CD4-positive, alpha-beta T cell treated with Interleukin-1 beta for 1 hour (primary cell): ENCODE data around the gene MCUB.

Experiments
- DNase-seq, 2 donors: peaks; one replicate each; pipeline ENCODE4 v3.0.0-alpha.2; 2020 to 2022

The MCUB gene

DNA sequence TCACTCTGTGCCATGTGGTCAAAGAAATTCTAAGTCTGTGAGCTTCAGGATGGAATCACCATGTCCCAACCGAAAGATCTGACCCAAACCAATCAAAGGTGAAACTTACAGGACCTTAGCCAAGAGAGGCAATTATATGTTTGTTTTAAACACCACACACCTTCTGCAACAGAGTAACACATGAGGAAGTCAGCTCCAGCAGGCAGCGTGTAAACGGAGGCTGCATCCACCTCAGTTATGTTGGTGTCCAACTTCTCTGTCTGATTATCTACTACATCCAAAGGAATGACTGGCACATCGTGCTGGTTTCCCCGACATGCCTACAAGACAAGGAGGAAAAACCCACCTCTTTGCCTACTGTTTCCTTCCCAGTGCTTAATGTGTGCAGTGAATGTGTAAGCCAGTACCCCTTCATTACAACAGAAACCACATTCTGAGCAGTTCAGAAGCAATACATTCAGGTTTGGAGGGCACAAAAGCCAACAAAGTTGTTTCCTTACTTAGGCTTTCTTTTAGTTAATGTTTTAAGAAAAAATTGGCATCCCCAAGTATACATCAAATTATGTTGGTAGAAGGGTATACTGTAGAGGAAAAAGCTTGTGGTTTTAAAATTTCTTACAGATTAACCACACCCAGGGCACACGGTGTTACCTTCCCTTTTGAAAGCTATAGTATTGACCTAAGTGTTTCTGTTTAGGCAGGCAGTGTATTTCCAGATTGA, 130.8 kb downstream of the MCUB start:
- peak in 1 of 2 donors; percentile 29 for DNase-seq

GRCh38 chr4:109691411-109691920, 131.4 kb downstream of the MCUB start:
- no peak for DNase-seq

- DNase-seq: no peak
Observed at GRCh38 chr4:109698656-109699055, 138.6 kb downstream of the MCUB start.

GRCh38 chr4:109699553-109700225, 139.6 kb downstream of the MCUB start:
- DNase-seq: no peak

GRCh38 chr4:109701566-109702410, 141.7 kb downstream of the MCUB start:
- DNase-seq: no peak

GRCh38 chr4:109702950-109703663, 143.1 kb downstream of the MCUB start, which contains the start of gene CASP6:
TSS of gene CASP6 (minus strand) at chr4:109703445. CDS start at chr4:109703395, 50 bp downstream.
- DNase-seq: peak; percentile 74 to 77

DNA sequence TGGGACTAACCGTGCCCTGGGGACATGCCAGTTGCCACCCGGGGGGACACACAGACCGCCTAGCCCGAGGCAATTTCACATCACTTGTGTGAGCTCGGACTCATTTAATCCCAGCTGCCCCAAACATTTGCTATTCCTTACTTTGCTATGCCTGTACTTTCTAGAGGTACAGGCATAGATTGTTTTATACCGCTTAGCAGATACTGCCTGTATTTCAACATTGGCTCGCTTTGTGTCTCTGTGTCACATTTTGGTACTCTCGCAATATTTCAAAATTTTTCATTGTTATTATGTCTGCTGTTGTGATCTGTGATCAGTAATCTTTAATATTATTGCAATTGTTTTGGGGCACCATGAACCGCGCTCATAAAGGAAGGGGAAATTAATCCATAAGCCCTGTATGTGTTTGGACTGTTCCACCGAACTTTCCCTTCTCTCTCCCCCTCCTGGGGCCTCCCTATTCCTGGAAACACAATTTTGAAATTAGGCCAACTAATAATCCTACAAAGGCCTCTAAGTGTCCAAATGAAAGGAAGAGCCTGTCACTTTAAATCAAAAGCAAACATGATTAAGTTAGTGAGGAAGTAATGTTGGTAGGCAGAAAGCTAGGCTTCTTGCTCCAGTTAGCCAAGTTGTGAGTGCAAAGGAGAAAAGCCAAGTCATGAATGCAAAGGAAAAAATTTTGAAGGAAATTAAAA, 143.8 kb downstream of the MCUB start:
- DNase-seq: no peak

DNA sequence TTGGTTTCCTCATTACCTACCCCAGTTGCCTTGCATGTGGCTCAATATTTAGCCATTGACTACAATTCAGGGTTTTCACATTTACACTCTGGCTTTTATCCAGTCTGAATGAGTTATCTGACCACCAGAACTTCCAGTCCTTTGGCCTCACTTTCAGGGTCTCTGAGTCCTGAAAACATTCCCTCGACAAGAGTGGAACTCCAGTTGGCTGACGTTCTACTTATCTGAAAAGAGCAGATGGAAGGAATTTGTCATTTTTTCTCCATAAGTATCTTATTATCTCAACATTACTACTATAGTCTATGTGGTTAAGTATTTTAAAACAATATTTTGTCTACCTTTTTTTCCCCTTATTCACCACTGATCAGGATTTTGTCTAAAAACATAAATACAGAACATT, 148.4 kb downstream of the MCUB start:
- no peak for DNase-seq

DNA sequence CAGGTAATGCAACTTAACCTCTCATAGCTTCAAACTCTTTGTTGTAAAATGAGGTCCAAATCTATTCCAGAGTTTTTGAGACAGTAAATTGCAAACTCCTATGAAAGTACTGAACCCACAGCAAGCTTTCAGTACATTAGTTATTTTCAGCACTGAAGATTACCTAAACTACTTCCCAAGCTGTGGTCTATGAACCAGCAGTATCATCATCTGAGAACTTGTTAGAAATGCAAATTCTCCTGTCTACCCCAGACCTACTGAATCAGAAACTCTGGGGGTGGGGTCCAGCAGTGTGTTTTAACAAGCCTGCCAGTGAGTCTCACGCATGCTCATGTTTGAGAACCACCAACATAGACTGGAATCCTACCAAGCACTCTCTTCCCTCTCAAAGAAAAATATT, 148.9 kb downstream of the MCUB start:
- no peak for DNase-seq

- no peak for DNase-seq
Observed at GRCh38 chr4:109713500-109713899, 153.5 kb downstream of the MCUB start.

GRCh38 chr4:109718759-109719158, 158.7 kb downstream of the MCUB start:
- DNase-seq: no peak

DNA sequence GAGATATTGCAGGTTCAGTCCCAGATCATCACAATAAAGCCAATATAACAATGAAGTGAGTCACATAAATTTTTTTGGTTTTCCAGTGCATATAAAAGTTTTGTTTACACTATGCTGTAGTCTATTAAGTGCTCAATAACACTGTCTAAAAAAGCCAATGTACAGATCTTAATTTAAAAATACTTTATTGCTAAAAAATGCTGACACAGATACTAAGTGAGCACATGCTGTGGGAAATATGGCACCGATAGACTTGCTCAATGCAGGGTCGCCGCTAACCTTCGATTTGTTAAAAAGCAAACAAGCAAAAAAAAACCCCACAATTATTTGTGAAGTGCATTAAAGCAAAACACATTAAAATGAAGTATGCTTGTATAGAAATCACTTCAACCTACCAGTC, 159.6 kb downstream of the MCUB start:
- DNase-seq: no peak

DNA sequence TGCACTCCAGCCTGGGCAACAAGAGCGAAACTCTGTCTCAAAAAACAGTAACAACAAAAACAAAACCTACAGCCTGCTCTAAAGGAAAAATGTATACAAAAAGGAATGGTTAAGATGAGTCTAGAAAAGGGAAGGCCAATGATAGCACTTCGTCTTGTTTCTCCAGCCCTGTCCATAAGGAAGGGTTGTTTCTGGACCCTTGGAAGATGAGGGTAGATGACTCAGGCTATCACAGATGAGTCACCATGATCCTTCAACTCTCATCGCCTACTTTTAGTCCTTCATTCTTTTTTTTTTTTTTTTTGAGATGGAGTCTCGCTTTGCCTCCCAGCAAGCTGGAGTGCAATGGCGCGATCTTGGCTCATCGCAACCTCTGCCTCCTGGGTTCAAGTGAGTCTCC, 161.0 kb downstream of the MCUB start:
- no peak for DNase-seq

DNA sequence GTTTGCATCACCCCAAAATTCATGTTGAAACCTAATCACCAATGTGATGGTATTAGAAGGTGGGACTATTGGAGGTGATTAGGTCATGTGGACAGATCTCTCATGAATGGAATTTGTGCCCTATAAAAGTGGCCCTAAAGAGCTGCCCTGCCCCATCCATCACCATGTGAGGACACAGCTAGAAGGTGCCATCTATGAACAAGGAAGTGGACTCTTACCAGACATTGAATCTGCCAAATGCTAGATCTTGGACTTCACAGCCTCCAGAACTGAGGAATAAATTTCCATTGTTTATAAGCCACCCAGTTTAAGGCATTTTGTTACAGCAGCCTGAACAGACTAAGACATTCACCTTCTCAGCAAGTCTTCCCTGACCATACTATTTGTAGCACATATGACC, 162.3 kb downstream of the MCUB start:
- no peak for DNase-seq

DNA sequence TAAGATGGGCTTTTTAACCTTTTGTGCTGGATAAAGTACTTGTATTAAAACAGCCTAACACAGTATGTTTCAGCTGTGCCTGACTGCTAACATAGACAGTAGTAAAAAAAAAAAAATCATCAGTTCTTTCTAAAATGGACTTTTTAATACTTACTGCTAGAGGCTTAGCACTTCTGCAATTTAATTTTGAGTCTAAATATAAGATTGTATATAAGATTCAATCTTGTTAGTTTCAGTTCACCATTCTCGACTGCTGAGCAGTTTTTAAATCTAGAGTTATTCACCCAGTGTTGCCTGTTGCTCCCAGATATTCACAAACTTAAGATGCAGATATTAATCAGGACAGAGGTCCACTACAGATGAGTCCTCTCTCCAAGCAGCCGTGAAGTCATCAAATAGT, 163.1 kb downstream of the MCUB start:
- no peak for DNase-seq

GRCh38 chr4:109728385-109728784, 168.3 kb downstream of the MCUB start:
- DNase-seq: no peak

DNA sequence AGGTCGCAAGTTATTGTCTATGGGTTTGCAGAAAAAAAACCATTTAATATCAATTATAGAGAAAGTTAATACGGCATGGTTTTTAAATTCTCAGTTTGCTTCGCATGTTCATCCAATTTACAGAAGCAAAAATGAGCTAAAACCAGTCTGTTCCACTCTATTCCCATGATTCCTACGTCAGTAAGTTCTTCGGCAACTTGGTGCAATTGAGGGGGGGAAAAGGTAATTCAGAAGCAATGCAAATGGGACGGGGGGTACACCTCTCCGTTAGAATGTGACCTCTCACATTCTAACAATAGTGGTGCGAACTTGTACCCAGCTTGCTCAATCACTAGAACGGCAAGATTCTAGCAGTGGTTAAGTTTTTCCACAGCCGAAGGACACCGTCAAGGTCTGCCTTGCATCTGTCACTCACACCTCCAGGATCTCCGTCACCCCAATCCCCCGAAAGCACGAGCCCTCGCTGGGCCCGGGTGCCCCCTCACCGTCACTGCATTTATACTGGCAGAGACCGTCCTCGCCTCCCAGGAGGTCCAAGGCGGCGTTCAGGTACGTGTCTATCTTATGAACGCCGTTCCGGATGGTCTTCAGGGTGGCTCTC, 169.2 kb downstream of the MCUB start:
- no peak for DNase-seq

- peak; percentile 83 for DNase-seq
Observed at GRCh38 chr4:109729718-109730618, 169.9 kb downstream of the MCUB start, which contains the start of gene PLA2G12A. TSS of gene PLA2G12A (minus strand) at chr4:109730070. CDS start at chr4:109729809, 261 bp downstream.

GRCh38 chr4:109730619-109731545, 170.8 kb downstream of the MCUB start:
- DNase-seq: no peak
